D721Med (cell line): ENCODE measurements around the gene DCTN1.

Source experiments
- DNase-seq: peaks from one replicate; pipeline ENCODE4 v3.0.0; 2011; ENCODE audit warnings: low spot score; ENCODE audit not compliant: insufficient read length
- FAIRE-seq: peaks from 2 replicates; lab custom pipeline; 2011; peaks lifted over from hg19 to GRCh38; lab: Jason Lieb, UNC
- TF ChIP-seq, protein P1 (sequence below): IDR thresholded peaks from 2 replicates; pipeline ENCODE4 v1.5.1; 2012; ENCODE audit warnings: mild to moderate bottlenecking, control low read depth; ENCODE audit not compliant: insufficient read depth; ENCODE audit errors: missing control alignments

Gene DCTN1

DNA sequence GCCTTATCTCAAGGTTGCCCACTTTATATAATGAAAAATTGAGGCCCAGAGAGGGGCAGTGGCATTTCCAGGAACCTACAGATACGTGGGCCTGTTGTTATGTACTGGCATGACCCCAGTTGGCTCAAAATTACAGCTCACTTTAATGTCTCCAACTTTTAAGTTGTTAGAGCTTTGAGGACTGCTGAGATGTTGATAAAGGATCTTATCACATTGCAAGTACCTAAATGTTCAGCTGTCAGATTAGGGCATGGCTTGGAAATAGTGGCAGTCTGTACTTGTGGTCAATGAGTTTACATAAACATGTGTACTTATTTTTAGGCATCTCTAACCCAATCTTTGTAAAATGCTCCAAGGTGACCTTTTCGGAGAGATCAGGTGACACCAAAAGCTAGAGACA lies 51.5 kb downstream of the DCTN1 start:
- no peak for DNase-seq
- TF ChIP-seq, protein P1, sequence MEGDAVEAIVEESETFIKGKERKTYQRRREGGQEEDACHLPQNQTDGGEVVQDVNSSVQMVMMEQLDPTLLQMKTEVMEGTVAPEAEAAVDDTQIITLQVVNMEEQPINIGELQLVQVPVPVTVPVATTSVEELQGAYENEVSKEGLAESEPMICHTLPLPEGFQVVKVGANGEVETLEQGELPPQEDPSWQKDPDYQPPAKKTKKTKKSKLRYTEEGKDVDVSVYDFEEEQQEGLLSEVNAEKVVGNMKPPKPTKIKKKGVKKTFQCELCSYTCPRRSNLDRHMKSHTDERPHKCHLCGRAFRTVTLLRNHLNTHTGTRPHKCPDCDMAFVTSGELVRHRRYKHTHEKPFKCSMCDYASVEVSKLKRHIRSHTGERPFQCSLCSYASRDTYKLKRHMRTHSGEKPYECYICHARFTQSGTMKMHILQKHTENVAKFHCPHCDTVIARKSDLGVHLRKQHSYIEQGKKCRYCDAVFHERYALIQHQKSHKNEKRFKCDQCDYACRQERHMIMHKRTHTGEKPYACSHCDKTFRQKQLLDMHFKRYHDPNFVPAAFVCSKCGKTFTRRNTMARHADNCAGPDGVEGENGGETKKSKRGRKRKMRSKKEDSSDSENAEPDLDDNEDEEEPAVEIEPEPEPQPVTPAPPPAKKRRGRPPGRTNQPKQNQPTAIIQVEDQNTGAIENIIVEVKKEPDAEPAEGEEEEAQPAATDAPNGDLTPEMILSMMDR = no peak
- FAIRE-seq = no peak

DNA sequence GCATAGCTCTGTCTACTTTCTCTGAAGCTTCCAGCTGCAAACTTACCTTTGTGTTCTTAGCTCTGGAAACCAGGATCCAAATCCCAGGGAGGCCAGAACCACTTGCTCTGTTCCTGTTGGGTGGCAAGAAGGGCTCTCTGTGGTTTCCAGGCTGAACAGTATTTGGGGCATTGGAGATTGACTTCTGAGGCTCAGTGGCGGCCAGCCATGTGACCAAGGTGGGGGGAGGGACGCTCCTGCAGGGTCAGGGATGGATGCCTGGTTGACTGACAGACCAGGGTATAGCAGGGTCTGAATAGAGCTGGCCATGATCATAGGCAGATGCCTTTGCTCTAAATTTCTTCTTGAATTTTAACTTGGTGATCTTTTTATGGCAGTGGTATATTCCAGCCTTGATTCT lies 52.0 kb downstream of the DCTN1 start:
- FAIRE-seq (no peak), DNase-seq (no peak)
- TF ChIP-seq, protein P1 = no peak

DNA sequence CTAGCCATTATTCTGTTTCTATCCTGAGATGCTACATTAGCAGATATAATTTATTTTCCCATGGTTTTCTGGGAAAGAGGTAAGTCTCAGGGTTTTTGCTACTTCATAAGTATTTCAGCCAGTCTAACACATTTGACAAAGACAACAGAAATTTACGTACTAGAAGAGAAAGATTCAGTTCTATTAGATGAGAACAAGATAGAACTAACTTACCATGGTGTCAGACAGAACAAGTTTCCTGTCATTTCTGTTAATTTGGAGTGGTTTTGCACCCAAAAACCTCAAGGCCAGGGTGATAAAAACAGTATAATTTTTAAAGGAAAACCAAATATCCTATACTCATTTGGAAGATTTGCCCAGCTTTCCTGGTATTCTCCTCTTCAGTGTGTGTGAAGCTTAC lies 52.5 kb downstream of the DCTN1 start:
- TF ChIP-seq, protein P1 = no peak
- no peak for DNase-seq
- no peak for FAIRE-seq

DNA sequence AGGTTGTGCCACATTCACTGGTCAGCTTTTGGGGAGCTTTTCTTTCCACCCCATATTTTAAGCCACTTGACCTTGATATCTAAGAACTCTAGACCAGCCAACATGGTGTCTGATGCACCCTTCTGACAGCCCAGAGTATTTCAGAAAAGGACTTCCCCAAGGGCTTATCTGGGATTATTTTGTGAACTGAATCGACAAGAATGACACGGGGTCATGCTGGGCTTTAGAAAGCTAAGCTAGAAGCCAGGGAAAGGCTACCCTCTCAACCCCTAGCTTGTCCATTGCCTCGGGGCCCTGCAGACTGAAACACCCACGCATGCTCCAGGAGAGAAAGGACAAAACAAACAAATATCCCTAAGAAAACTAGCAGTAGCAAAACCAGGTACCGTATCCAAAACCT lies 52.9 kb downstream of the DCTN1 start:
- DNase-seq = no peak
- FAIRE-seq = no peak
- TF ChIP-seq, protein P1 = peak; percentile 2

DNA sequence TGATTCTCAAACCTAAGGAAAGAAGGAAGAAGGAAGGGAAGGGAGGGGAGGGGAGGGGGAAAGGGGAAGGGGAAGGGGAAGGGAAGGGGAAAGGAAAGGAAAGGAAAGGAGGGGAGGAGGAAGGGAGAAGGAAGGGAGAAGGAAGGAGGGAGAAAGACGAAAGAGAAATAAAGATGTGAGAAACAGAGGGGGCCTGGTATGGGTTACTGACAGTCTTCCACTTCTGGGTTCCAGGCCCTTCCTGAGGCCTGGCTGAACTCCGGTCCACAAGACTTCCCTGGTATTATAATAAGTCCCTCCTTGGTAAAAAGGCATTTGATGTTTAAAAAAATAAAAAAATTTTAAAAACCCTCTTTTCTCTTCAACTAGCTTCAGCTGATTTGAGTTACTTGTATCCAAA lies 54.3 kb downstream of the DCTN1 start:
- FAIRE-seq (no peak), DNase-seq (no peak)
- TF ChIP-seq, protein P1 = no peak

DNA sequence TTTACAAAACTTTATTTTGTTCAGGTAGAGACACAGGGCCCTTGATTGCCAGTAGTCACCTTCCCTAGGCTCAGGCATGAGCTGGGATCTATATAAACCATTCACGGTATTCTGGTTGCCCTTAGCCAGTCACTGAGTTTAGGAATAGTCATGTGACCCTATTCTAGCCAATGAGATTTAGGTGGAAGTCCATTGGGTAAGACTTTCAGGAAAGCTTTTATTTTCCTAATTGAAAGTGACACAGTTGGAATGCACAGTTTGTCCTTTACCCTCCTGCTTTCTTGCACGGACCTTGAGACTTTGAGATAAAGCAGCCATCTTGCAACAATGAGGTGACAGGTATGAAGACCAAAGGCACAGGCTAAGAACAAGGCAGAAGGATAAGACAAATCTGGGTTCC lies 58.4 kb downstream of the DCTN1 start:
- DNase-seq (no peak), FAIRE-seq (no peak)
- TF ChIP-seq, protein P1 = no peak

DNA sequence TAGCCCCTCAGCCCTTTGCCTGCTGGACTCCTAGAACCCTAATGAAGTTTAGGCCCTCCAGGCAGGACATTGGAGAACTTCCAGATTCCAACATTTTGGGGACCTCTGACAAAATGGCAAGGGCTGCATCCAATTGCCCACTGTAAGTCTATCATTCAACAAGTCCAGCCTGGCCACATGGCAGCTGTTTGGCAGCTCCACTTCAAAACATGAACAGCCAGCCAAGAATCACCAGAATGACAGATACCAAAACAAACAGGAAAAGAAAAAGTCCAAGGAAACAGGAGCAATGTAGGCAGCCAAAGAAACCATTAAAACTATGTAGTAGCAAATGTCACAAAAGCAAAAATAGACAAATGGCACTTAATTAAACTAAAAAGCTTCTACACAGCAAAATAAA lies 62.4 kb downstream of the DCTN1 start:
- no peak for FAIRE-seq
- DNase-seq = no peak
- TF ChIP-seq, protein P1 = no peak
